ENCODE measurements around the gene MINK1.

MINK1 gene

DNA sequence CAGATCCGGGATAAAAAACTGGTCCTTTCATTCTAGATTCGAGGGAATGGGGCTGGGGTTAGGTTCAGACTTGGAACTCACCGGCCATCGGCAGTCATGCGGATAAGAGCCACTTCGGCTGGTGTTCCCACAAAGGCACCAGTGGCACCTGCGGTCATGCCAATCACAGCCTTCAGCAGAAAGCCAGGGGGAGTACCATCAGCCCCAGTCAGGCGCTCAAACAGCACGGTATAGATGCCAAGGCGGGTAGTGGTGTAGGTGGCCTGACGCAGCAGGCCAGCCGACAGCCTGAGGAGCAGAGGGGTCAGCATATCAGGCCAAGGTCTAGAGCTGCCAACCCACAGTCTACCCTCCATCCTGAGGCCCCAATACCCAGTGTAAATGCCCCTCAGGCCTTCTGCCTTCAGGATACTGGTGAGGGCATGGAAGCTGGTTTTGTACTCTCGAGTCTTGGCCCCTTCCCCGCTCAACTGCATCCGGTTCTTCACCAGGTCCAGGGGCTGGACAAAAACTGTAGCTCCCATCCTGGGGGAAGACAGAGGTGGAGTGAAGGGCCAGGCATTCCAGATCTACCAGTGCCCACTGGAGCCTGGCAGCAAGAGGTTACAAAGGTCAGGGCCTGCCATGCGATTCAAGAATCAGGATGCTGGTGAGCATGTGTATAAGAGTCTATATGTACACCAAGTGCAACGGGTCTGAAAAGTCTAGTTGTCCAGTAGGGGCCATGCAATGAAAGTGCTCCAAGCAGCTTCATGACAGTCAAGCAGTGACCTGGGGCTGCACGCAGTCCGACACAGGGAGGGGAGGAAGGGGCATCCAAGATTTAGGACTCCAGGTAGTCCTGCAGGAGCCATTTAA is 105.8 kb downstream of the MINK1 start:
- no peak for DNase-seq

DNA sequence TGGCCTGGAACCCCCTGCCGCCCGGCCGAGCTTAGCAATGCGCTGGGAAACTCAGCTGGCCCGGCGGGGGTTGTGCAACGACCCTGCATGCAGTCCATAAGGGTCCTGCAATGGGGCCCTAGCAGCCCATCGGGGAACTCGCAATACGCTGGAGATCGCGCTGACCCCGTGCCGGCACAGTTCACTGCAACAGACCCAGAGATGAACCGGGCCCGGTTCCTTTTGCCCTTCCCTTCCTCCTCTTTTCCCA is 106.3 kb downstream of the MINK1 start:
- DNase-seq = no peak

DNA sequence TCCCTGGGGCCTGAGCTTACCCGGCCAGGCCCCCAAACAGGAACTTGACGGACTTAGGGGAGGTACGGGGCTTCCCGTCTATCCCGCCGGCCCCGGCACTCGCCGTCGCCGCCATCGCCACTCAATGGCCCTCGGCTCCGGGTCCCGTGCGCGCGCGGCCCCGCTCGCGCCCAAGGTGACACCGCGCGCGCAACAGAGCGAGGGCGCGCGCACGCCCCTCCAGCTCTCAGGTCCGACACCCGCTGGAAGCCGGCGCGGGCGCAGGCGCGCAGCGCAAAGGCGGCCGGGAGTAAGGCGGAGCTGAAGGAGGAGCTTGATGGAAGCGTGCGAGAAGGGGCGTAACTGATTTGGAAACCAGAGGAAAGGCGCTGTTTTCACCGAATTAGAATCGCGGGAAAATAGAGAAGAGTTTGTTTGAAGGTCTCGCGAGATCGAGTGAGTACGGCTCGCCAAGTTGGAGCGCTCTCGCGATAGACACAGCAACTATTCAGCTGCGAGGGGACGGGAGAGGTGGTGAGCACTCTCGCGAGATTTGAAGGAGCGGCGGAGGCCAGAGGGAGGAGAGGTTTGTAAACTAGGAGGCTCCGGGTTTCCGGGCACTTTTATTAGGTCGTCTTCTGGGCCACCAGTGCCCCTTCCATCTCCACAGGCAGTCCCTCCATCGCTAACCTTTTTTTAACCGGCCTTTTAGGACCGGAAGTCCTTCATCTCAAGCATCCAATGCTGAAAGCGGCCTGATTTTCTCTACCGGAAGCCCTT is 106.8 kb downstream of the MINK1 start, which contains the start of the genes RNF167 and SLC25A11:
RNF167 (plus strand) TSS at position 473 of the 759 bp plus-strand sequence. CDS start 642 bp downstream, outside the sequence.
SLC25A11 (minus strand) TSS at position 251 of the 759 bp plus-strand sequence; CDS start at position 115, 136 bp downstream.
- peak; percentile 83 to 98 (median 95) for DNase-seq

DNA sequence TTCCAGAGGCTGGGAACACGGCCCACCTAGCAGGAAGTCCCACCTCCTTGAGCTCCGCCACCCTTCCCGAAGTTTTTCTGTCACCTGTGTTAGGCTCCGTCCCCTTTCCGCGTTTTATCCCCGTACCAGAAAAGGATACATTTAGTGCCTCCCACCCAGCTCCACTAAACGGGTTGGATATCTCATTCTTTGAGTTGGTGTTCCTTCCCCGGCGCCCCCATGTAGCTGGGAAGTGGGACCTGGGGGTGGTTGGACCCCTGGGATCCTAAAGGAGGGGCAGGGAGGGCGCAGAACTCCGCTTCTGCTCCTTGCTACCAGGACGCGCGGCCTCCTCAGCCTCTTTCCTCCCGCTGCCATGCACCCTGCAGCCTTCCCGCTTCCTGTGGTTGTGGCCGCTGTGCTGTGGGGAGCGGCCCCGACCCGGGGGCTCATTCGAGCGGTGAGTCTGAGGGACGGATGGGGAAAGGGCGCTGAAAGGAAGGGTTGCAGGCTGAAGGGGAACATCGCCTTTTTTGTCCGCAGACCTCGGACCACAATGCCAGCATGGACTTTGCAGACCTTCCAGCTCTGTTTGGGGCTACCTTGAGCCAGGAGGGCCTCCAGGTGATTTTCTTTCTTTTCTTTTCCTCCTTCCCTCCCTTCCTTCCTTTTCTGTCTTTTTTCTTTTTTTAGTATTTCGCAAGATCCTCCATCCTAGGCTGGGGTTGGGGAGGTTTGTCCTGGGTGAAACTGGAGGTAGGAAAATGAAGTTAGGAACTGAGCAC is 107.6 kb downstream of the MINK1 start:
- DNase-seq = peak in 2 of 4 experiments; percentile 19 to 23

DNA sequence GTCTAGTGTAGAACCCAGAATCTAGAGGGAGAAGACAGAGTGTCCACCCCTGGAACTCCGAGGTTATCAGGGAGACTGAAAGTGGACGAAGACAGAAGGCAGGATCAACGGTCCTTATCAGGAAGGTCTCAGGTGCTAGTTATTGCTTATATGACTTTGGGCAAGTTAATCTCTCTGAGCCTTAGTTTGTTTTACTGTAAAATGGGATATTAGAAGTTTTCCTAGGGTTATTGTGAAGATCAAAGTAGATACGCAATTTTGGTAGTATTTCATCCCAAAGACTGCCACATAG is 108.1 kb downstream of the MINK1 start:
- no peak for DNase-seq

DNA sequence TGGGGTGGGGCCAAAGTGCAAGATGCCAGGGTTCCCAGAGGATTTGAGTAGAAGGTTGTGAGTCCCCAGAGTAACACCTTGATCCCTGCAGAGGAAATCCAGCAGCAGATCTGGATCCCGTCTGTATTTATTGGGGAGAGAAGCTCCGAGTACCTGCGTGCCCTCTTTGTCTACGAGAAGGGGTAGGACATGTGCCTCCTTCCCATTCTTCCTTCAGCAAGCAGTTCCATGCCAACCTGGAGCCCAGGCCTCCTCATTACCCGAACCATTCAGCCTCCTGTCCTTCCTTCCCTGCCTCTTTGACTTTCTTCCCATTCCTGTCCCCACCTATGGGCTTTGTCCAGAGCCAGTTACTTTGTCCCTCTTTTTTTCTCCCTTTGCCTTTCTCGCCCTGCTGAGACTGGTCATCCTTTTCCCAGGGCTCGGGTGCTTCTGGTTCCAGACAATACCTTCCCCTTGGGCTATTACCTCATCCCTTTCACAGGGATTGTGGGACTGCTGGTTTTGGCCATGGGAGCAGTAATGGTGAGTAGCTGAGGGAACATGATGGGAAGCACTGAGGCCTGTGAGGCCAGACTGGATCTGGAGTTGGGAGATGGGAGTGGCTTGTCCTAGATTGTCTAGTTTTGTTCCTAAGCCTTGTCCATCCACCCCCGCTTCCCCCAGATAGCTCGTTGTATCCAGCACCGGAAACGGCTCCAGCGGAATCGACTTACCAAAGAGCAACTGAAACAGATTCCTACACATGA is 109.8 kb downstream of the MINK1 start:
- DNase-seq = no peak

DNA sequence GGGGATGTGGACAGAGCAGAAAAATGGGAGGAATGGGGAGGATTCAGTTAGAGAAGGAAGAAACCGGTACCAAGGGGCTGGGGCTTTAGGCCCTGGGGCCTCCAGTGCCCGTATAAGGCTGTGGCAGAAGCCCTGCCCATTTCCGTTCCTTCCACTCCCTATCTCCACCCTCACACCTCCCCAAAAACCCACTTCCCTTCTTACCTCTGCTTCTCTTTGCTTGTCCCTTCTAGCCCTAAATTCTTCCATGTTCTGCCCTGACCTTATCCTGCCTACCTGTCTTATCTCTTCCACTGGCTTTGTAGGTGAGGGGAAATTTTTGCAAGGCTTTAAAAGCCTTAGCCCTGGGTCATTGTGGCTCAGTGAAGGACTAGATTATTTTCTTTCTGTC is 111.0 kb downstream of the MINK1 start:
- DNase-seq = peak in 1 of 4 experiments; percentile 20

DNA sequence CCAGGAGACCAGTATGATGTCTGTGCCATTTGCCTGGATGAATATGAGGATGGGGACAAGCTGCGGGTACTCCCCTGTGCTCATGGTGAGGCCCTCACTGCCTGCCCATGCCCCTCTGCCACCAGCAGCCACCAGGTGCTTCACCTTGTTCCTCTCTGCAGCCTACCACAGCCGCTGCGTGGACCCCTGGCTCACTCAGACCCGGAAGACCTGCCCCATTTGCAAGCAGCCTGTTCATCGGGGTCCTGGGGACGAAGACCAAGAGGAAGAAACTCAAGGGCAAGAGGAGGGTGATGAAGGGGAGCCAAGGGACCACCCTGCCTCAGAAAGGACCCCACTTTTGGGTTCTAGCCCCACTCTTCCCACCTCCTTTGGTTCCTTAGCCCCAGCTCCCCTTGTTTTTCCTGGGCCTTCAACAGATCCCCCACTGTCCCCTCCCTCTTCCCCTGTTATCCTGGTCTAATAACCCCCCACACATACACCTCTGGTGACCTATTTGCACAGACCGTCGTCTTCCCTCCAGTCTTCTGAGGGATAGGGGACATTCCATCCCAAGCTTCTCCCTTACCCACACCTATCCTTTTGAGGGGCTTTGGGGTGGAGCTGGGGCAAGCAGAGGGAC is 111.5 kb downstream of the MINK1 start:
- DNase-seq = no peak

DNA sequence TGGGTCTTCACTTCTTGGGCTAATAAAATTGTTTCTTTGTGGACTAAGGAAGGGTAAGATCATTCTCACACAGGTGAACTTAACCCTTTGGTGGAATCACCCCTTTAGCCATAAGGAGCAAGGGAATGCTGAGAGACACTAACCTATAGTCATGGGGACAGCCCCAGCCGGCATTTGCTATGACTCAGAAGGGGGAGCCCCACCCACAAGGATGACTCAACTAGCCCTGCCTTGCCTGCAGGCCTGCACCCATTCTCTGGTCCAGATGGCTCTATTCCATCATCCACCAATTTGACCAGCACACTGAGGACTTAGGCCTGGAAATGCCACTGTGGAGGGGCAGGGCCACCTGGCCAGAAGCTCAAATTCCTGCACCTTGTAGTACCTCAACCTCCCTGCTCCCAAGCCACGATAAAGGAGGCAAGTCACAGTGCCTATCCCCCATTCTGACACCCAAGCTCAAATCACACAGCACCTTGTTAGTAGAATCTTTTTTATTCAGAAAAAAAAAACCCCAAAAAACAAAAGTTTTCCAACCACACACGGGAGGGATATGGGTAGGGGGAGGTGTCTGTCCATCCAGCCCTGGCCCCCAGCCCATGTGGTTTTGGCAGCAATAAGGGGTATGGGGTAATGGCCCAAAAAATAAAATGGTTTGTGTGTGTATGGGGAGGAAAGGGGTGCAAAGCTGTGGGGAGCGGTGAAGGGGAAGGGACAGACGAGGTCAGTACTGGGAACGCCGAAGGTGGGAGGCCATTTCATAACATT is 112.2 kb downstream of the MINK1 start:
- peak; percentile 20 to 66 (median 43) for DNase-seq

DNA sequence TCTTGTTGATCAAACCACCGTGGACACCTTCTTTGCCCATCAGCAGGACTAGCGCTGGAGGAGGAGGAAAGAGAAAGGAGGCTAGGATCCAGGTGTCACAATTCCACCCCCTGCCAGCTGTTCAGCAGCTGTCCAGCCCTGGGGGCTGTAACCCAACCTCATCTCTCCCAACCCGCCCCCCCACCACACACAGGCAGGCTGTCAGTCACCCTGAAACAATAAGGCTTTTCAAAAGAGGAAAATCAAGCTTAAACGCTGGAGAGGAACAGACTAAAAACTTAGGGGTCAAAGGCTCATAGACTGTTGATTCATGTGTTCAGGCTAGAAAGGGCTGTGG is 112.8 kb downstream of the MINK1 start:
- DNase-seq = no peak

DNA sequence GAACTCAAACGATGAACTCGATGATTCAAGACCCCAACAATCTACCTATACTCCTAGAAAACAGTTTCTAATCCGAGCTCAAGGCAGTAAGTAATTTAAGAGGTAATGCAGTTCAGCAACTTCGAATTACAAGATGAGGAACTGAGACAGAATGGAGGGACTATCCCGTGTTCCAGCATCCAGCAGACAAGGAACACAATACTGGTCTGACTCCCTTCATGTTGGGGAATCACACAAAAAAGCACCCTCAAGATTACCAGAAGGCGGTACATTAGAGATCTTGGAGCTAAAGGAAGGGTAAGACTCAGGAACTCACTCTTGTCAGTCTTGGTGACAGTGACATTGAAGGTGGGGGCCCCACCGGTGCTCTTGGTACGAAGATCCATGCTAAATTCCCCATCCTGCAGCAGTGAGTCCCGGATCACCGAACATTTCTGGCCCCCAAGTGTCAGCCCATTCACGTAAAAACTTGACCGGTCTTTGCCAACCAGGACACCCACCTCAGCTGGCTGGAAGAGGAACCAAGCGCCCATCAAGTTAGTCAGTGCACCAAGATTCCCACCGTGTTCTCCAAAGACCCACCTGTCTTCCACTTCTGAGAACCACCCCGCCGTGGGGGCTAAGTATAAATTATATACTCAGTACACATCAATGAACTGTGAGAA is 113.3 kb downstream of the MINK1 start:
- no peak for DNase-seq

DNA sequence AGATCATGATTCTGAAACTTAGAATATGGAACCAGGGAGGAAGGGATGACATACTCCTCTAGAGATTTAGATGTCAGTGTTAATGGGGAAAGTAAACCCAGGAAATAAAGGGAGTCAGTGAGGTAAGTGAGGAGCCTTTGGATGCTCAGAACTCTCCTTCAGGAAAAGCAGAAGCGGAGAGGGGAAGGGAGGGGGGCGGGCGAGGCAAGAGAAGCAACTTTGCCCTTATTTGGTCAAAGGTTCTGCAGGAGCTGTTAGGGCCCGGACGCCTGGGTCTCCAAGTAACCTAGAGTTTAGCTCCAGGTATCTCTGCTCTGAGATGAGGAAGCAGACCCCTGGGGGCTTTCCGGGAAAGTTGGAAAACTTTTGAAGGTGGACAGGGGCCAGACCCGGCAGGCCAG is 113.9 kb downstream of the MINK1 start:
- no peak for DNase-seq

Measured in activated naive CD4-positive, alpha-beta T cell (primary cell).